Measurements from ENCODE around the gene IKZF2.

IKZF2 gene

GRCh38 chr2:212958133-212958532 lies 193.3 kb downstream of the IKZF2 start:
- DNase-seq (ENCODE audit: low read depth in 2 of 2): no peak

- no peak for DNase-seq (ENCODE audit: low read depth in 2 of 2)
Measured at GRCh38 chr2:212957624-212958023, 193.8 kb downstream of the IKZF2 start.

- no peak for DNase-seq (ENCODE audit: low read depth in 2 of 2)
Measured at GRCh38 chr2:212956665-212957607, 194.5 kb downstream of the IKZF2 start.

GRCh38 chr2:212953170-212953920 lies 198.1 kb downstream of the IKZF2 start:
- DNase-seq (ENCODE audit: low read depth in 2 of 2): no peak

GRCh38 chr2:212949786-212950185 lies 201.6 kb downstream of the IKZF2 start:
- no peak for DNase-seq (ENCODE audit: low read depth in 2 of 2)
